Left lung (tissue), 10 donors: ENCODE results near the gene OSBPL1A. TPM values are rescaled to one million over a fixed set of nuclear protein-coding genes. Genes with fewer than 3 reads are reported as not detected.

Experiments
- ATAC-seq: fragments of 200-7000 bp; cut with Tn5 transposase; one replicate; pipeline ENCODE4 v1.9.1; 2020; ENCODE audit warnings: moderate library complexity
- DNase-seq, 4 donors: peaks; one replicate each; pipeline ENCODE4 v3.0.0-alpha.2; 2013 to 2020
- H3K27ac ChIP-seq, 2 donors: fragments of 200-600 bp; sonication (generic) in 1 of 2; one replicate each; pipeline versions ENCODE4 v1.5.0 to v1.8.0; 2020 to 2021
- H3K27me3 ChIP-seq, 2 donors: fragments of 200-600 bp; sonication (generic) in 1 of 2; one replicate each; pipeline versions ENCODE4 v1.5.0 to v1.8.0; 2020 to 2021
- H3K36me3 ChIP-seq, 2 donors: fragments of 200-600 bp; sonication (generic) in 1 of 2; one replicate each; pipeline versions ENCODE4 v1.5.0 to v1.8.0; 2020 to 2021
- H3K4me1 ChIP-seq, 2 donors: fragments of 200-600 bp; one replicate each; pipeline ENCODE4 v1.8.0; 2021
- H3K4me3 ChIP-seq, 2 donors: fragments of 200-600 bp; sonication (generic) in 1 of 2; one replicate each; pipeline versions ENCODE4 v1.5.0 to v1.8.0; 2020 to 2021; ENCODE audit warnings: mild to moderate bottlenecking in 1 of 2
- H3K9me3 ChIP-seq, 2 donors: fragments of 200-600 bp; sonication (generic) in 1 of 2; one replicate each; pipeline versions ENCODE4 v1.5.0 to v1.8.0; 2020 to 2021
- intact Hi-C, 2 donors: fragments of 100-400 bp; cut with DNase I; formaldehyde crosslinking; loops; one replicate each; pipeline versions ENCODE4 v1.11.2 to v1.14.2; 2022
- polyA plus RNA-seq, 6 donors: library from polyadenylated mRNA; unstranded; fragments of 120-200 nt; gene quantifications; one replicate each; pipeline ENCODE4 v1.2.1, GENCODE V29; 2013; ENCODE audit not compliant: insufficient read length in 6 of 6
- total RNA-seq, 2 donors: library from RNA; stranded (reverse); fragmentation: NEBNext Ultra II Directional; extraction: Animal tissue kit (Norgen Biotek cat#: 25700); gene quantifications; one replicate each; pipeline ENCODE4 v1.2.1, GENCODE V29; 2021
- TF ChIP-seq, protein P1 (sequence below), 2 donors: fragments of 200-600 bp; sonication (generic) in 1 of 2; IDR thresholded peaks; one replicate each; pipeline versions ENCODE4 v1.5.0 to v1.8.0; 2021; ENCODE audit warnings: antibody characterized with exemption in 2 of 2
- donor health status: DM: no; HTN: yes; CAD: no.
- donor health status: DM: no; HTN: no; CAD: no.

OSBPL1A gene
- total and polyA plus RNA-seq, 8 donors, result 29.6 to 65.7 (median 55.1) TPM

DNA sequence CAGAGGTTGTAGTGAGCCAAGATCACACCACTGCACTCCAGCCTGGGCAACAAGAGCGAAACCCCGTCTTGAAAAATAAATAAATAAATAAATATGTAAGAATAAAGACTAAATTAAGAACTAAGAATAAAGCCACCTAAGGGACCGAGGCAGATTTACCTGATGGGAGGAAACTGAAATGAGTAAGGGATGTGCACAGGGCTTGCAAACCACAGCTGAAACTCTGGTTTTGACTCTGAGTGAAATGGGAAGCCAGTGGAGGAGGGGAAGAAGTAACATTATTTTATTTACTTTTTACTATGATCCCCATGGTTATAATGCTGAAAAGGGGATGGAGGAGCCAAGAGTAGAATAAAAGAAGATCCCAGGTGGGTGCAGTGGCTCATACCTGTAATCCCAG lies 151.5 kb downstream of the OSBPL1A start:
- Histone ChIP-seq H3K4me3 (no peak overlapping the region), H3K36me3 (no peaks in the 10 kb centered on the region), H3K27me3 (no peaks in the 10 kb centered on the region), H3K4me1 (no peaks in the 10 kb centered on the region), H3K9me3 (no peaks in the 10 kb centered on the region), H3K27ac (no peak overlapping the region)
- DNase-seq (no peak), ATAC-seq (no peak)
- intact Hi-C loops, result no loop called here
- TF ChIP-seq, protein P1, sequence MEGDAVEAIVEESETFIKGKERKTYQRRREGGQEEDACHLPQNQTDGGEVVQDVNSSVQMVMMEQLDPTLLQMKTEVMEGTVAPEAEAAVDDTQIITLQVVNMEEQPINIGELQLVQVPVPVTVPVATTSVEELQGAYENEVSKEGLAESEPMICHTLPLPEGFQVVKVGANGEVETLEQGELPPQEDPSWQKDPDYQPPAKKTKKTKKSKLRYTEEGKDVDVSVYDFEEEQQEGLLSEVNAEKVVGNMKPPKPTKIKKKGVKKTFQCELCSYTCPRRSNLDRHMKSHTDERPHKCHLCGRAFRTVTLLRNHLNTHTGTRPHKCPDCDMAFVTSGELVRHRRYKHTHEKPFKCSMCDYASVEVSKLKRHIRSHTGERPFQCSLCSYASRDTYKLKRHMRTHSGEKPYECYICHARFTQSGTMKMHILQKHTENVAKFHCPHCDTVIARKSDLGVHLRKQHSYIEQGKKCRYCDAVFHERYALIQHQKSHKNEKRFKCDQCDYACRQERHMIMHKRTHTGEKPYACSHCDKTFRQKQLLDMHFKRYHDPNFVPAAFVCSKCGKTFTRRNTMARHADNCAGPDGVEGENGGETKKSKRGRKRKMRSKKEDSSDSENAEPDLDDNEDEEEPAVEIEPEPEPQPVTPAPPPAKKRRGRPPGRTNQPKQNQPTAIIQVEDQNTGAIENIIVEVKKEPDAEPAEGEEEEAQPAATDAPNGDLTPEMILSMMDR (IDR thresholded peaks at IDR 0.05), result no peak

DNA sequence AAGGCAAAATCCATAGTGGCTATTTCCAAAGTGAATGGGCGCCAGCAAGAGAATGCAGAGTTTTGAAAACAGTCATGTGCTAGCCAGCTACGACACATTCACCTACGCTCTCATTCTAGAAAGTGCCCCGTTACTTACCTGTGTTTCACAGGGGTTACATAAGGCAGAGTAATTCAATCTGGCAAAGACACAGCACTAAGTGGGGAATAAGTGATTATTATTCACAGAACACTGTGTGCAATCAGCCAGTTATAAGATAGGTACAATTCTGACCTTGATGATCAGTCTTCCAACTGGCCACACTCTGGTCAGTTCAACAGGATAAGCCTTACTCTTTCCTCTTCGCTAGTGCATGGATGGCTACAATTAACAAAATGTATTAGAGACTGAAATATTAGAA lies 152.9 kb downstream of the OSBPL1A start:
- no peaks in the 10 kb centered on the region for H3K36me3 ChIP-seq
- ATAC-seq (no peak), DNase-seq (no peak)
- H3K27me3 ChIP-seq, result no peaks in the 10 kb centered on the region
- no peaks in the 10 kb centered on the region for H3K9me3 ChIP-seq
- TF ChIP-seq, protein P1 (IDR thresholded peaks at IDR 0.05), result no peak
- no peak overlapping the region for H3K27ac ChIP-seq
- H3K4me3 ChIP-seq, result no peak overlapping the region
- intact Hi-C loops, result no loop called here
- H3K4me1 ChIP-seq, result no peaks in the 10 kb centered on the region

DNA sequence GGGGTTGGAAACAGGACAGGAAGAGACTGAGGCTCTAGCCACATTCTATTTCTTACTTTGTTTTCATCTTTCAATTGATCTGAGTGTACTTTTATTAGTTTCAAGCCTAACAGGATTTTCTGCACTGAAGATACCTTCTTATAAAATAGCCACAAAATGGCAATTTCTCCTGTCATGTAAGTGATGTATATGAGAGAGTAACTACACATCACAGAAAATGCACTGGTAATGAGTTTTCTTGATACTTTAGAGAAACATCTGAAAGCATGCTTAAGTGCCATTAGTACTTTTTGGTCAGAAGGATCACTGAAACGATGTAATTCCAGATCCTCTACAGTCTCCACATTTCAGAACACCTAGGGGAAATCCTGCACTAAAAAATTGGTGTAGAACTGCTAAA lies 153.9 kb downstream of the OSBPL1A start:
- Histone ChIP-seq H3K9me3 (no peaks in the 10 kb centered on the region), H3K27ac (no peak overlapping the region), H3K4me1 (no peaks in the 10 kb centered on the region), H3K36me3 (peaks cover 0 to 5% of the 10 kb centered on the region in 2 donors), H3K27me3 (no peaks in the 10 kb centered on the region), H3K4me3 (no peak overlapping the region)
- DNase-seq, result no peak
- intact Hi-C loops, result no loop called here
- TF ChIP-seq, protein P1 (IDR thresholded peaks at IDR 0.05), result no peak
- ATAC-seq, result no peak

DNA sequence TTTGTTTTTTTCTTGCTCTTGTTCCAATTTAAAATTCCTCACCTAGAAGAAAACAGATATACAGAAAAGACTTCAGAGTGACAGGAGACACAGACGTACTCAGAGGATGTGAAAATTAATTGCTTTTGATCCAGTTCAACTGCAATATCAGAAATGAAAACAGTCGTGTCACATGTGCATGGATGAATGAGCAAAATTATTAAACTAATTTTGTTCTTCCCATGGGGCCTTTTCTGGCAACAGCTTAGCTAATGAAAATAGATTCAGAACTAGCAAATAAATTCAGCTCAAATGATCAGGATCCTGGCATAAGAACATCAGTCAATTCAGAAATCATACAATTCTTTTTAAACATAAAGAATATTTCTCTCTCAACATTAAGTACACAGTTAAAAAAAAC lies 158.3 kb downstream of the OSBPL1A start:
- TF ChIP-seq, protein P1 (IDR thresholded peaks at IDR 0.05), result no peak
- H3K4me3 ChIP-seq, result no peak overlapping the region

DNA sequence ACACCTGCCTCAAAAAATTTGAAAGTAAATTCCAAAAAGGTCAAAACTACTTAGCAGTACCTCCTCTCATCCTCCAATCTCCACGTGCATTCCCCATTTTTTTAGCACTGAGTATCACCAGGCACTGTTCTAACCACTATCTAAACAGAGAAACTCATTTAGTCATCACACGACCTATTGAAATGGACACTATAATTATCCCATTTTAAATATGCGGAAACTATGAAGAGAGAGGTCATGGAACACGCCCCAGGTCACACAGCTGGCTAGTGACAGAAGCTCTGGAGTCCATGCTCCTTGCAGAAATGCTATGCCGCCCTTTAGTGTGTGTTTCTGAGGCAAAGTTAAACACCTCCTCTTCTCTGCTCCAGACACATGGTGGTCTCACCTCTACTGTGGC lies 159.2 kb downstream of the OSBPL1A start:
- DNase-seq, result no peak
- intact Hi-C loops, result no loop called here
- no peak for ATAC-seq
- H3K36me3 ChIP-seq, result peaks cover 0 to 9% of the 10 kb centered on the region in 2 donors
- H3K27me3 ChIP-seq, result no peaks in the 10 kb centered on the region
- H3K9me3 ChIP-seq, result no peaks in the 10 kb centered on the region
- TF ChIP-seq, protein P1 (IDR thresholded peaks at IDR 0.05), result no peak
- no peak overlapping the region for H3K27ac ChIP-seq
- no peak overlapping the region for H3K4me3 ChIP-seq
- H3K4me1 ChIP-seq, result no peaks in the 10 kb centered on the region

More for the DNA sequence above, 158.3 kb downstream of the OSBPL1A start:
- DNase-seq (no peak), ATAC-seq (no peak)
- Histone ChIP-seq H3K27ac (no peak overlapping the region), H3K36me3 (peaks cover 0 to 9% of the 10 kb centered on the region in 2 donors), H3K27me3 (no peaks in the 10 kb centered on the region), H3K9me3 (no peaks in the 10 kb centered on the region), H3K4me1 (no peaks in the 10 kb centered on the region)
- intact Hi-C loops, result no loop called here
